Measurements from ENCODE around the gene SPOPL.

SPOPL gene

DNA sequence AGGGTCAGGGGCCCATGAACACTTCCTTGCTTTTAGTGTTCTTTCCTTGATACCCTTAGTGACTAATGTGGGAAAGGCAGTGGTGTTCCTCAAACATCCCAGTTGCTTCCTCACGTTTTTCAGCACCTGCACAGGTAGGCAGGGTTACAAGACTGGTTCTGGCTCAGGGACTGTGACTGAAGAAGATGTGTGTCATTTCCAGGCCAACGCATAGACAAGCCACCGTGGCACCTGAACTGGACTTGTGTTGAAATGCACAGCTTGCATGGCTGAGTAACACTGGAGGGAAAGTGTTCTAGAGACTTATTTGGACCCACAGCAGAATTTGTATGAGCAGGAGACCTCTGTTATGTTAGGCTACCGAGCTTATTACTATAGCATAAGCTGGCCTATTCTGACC, 107.9 kb downstream of the SPOPL start:
- H3K4me2 ChIP-seq (ENCODE audit: low read depth, low read length, poor library complexity, severe bottlenecking) = no peak overlapping the region
- no peak overlapping the region for H3K4me3 ChIP-seq (ENCODE audit: insufficient read depth, low read length, poor library complexity, severe bottlenecking)
- H3K79me2 ChIP-seq (ENCODE audit: insufficient read depth, low read length) = no peaks in the 10 kb centered on the region
- no peaks in the 10 kb centered on the region for H3K27me3 ChIP-seq (ENCODE audit: low read length)
- H3K9me2 ChIP-seq (replicated peaks; ENCODE audit: insufficient read depth, low read length) = no peaks in the 10 kb centered on the region
- H3K9ac ChIP-seq (ENCODE audit: low read length) = no peak overlapping the region
- H3K9me3 ChIP-seq (ENCODE audit: insufficient read depth, low read length) = no peaks in the 10 kb centered on the region
- no peaks in the 10 kb centered on the region for H3F3A ChIP-seq (ENCODE audit: insufficient read depth)
- TF ChIP-seq, protein P1, sequence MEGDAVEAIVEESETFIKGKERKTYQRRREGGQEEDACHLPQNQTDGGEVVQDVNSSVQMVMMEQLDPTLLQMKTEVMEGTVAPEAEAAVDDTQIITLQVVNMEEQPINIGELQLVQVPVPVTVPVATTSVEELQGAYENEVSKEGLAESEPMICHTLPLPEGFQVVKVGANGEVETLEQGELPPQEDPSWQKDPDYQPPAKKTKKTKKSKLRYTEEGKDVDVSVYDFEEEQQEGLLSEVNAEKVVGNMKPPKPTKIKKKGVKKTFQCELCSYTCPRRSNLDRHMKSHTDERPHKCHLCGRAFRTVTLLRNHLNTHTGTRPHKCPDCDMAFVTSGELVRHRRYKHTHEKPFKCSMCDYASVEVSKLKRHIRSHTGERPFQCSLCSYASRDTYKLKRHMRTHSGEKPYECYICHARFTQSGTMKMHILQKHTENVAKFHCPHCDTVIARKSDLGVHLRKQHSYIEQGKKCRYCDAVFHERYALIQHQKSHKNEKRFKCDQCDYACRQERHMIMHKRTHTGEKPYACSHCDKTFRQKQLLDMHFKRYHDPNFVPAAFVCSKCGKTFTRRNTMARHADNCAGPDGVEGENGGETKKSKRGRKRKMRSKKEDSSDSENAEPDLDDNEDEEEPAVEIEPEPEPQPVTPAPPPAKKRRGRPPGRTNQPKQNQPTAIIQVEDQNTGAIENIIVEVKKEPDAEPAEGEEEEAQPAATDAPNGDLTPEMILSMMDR (IDR thresholded peaks at IDR 0.05; ENCODE audit: insufficient read depth, low read length, poor library complexity, severe bottlenecking) = no peak
- TF ChIP-seq EZH2phosphoT487 (conservative IDR thresholded peaks at IDR 0.05; ENCODE audit: low read length) = no peak
- H3K27ac ChIP-seq (ENCODE audit: low read depth, low read length) = no peak overlapping the region
- no peaks in the 10 kb centered on the region for H3K36me3 ChIP-seq (ENCODE audit: low read length)
- no peak overlapping the region for H2AFZ ChIP-seq (ENCODE audit: low read depth, low read length, severe bottlenecking)
- H4K20me1 ChIP-seq (ENCODE audit: low read depth, low read length) = no peaks in the 10 kb centered on the region

DNA sequence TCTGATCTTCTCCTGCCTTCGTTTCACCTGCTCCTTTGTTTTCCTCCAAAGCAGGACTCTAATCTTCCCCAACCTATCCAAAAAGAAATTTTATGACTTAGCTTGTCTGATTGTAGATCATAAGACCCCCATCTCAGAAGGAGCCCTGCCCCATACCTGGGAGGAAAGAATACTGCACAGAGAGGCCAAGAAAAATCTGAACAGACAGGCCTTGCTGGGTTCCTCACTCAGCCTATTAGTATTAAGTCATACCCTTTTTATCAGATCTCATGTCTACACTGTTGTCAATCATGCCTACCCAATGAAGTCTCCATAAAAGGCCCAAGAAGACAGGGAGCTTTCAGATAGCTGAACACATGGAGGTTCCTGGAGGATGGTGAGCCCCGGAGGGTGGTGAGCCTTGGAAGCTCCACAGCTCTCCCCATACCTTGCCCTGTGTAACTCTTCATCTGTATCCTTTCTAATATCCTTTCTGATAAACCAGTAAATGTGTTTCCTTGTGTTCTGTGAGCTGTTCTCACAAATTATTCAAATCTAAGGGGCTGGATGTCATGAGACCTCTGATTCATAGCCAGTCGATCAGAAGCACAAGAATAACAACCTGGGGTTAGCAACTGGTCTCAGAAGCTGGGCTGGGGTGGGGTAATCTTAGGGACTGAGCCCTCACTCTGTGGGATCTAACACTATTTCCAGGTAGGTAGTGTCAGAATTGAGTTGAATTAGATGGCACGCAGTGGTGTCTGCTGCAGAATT, 108.8 kb downstream of the SPOPL start:
- no peaks in the 10 kb centered on the region for H3F3A ChIP-seq (ENCODE audit: insufficient read depth)
- TF ChIP-seq EZH2phosphoT487 (conservative IDR thresholded peaks at IDR 0.05; ENCODE audit: low read length) = no peak
- TF ChIP-seq, protein P1 (IDR thresholded peaks at IDR 0.05; ENCODE audit: insufficient read depth, low read length, poor library complexity, severe bottlenecking) = no peak

DNA sequence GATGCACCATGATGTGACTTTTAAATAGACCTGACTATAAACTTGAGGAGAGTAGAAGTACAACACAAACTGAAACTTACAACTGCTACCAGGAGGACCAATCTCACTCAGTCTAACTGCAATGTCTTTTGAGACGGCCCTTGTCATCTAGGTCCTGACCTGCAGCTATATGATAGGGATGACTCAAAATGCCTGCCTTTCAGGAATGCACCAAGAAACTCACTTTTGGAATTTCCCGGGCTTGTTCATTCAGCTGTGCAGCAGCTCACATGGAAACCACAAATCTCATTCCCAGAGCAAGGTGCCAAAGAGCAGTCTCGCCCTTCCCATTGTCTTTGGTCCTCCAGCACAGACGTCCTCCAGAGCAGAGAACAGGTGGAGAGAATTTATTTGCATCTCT, 113.7 kb downstream of the SPOPL start:
- no peaks in the 10 kb centered on the region for H3F3A ChIP-seq (ENCODE audit: insufficient read depth)
- no peaks in the 10 kb centered on the region for H3K36me3 ChIP-seq (ENCODE audit: low read length)
- no peak overlapping the region for H3K4me3 ChIP-seq (ENCODE audit: insufficient read depth, low read length, poor library complexity, severe bottlenecking)
- H3K27me3 ChIP-seq (ENCODE audit: low read length) = no peaks in the 10 kb centered on the region
- H3K4me2 ChIP-seq (ENCODE audit: low read depth, low read length, poor library complexity, severe bottlenecking) = no peak overlapping the region
- no peaks in the 10 kb centered on the region for H3K9me2 ChIP-seq (replicated peaks; ENCODE audit: insufficient read depth, low read length)
- TF ChIP-seq, protein P1 (IDR thresholded peaks at IDR 0.05; ENCODE audit: insufficient read depth, low read length, poor library complexity, severe bottlenecking) = no peak
- TF ChIP-seq EZH2phosphoT487 (conservative IDR thresholded peaks at IDR 0.05; ENCODE audit: low read length) = no peak
- H3K9ac ChIP-seq (ENCODE audit: low read length) = no peak overlapping the region
- no peaks in the 10 kb centered on the region for H3K79me2 ChIP-seq (ENCODE audit: insufficient read depth, low read length)
- no peak overlapping the region for H2AFZ ChIP-seq (ENCODE audit: low read depth, low read length, severe bottlenecking)
- H3K9me3 ChIP-seq (ENCODE audit: insufficient read depth, low read length) = no peaks in the 10 kb centered on the region
- no peaks in the 10 kb centered on the region for H4K20me1 ChIP-seq (ENCODE audit: low read depth, low read length)
- H3K27ac ChIP-seq (ENCODE audit: low read depth, low read length) = no peak overlapping the region

More for the DNA sequence above, 108.8 kb downstream of the SPOPL start:
- Histone ChIP-seq H3K27me3 (ENCODE audit: low read length) (no peaks in the 10 kb centered on the region), H3K4me3 (ENCODE audit: insufficient read depth, low read length, poor library complexity, severe bottlenecking) (no peak overlapping the region), H3K79me2 (ENCODE audit: insufficient read depth, low read length) (no peaks in the 10 kb centered on the region), H4K20me1 (ENCODE audit: low read depth, low read length) (no peaks in the 10 kb centered on the region), H3K4me2 (ENCODE audit: low read depth, low read length, poor library complexity, severe bottlenecking) (no peak overlapping the region), H3K9me3 (ENCODE audit: insufficient read depth, low read length) (no peaks in the 10 kb centered on the region), H3K9ac (ENCODE audit: low read length) (no peak overlapping the region), H2AFZ (ENCODE audit: low read depth, low read length, severe bottlenecking) (no peak overlapping the region), H3K36me3 (ENCODE audit: low read length) (no peaks in the 10 kb centered on the region), H3K27ac (ENCODE audit: low read depth, low read length) (no peak overlapping the region), H3K9me2 (replicated peaks; ENCODE audit: insufficient read depth, low read length) (no peaks in the 10 kb centered on the region)
